Measurements from ENCODE around the gene KCND2. TPM values are rescaled to one million over a fixed set of nuclear protein-coding genes. Genes with fewer than 3 reads are reported as not detected.

Gene KCND2
- total RNA-seq, 1 experiment from 2014 or later, result not detected

DNA sequence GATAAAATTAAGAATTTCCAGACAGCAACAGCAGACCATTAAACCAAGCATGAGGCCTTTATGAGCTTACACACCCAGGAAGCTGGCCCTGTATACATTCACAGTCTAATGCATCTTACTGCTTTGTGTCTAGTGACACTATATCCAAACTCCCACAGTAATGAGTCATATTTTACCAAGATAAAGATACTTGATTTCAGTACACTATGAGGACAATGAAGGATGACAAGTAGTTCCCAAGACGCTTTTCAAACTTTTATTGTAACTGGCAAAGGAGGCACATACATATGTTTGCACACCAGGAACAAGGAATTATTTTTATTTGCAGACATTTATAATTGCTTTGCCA is 437.0 kb downstream of the KCND2 start:
- H3K27me3 ChIP-seq (ENCODE audit: control insufficient read depth, insufficient read depth, low read length), result no peaks in the 10 kb centered on the region
- no peak overlapping the region for H3K4me3 ChIP-seq (ENCODE audit: low read depth in 2 of 2, low read length in 2 of 2)
- POLR2A ChIA-PET, result no interaction called here
- BruUV-seq (replicated peaks), result no TSS peak
- no peaks in the 10 kb centered on the region for H3K4me1 ChIP-seq (ENCODE audit: control insufficient read depth, insufficient read depth, low read length)
- in situ Hi-C loops (cut with HindIII; ENCODE audit: low pct_unique_long_range_greater_than_20kb, low sequenced_read_pairs) (no loop called here), intact Hi-C loops (cut with micrococcal nuclease; ENCODE audit: unreplicated experiment) (no loop called here)
- CTCF ChIA-PET, result no interaction called here
- TF ChIP-seq POLR2AphosphoS5 (IDR thresholded peaks at IDR 0.05; ENCODE audit: low read depth, low read length) (no peak), TCF7L2 (IDR thresholded peaks at IDR 0.05; ENCODE audit: low read depth, low read length) (no peak), SIN3A (IDR thresholded peaks at IDR 0.05; ENCODE audit: borderline replicate concordance, insufficient read depth, low read depth, low read length) (no peak)
- TF ChIP-seq, protein P1, sequence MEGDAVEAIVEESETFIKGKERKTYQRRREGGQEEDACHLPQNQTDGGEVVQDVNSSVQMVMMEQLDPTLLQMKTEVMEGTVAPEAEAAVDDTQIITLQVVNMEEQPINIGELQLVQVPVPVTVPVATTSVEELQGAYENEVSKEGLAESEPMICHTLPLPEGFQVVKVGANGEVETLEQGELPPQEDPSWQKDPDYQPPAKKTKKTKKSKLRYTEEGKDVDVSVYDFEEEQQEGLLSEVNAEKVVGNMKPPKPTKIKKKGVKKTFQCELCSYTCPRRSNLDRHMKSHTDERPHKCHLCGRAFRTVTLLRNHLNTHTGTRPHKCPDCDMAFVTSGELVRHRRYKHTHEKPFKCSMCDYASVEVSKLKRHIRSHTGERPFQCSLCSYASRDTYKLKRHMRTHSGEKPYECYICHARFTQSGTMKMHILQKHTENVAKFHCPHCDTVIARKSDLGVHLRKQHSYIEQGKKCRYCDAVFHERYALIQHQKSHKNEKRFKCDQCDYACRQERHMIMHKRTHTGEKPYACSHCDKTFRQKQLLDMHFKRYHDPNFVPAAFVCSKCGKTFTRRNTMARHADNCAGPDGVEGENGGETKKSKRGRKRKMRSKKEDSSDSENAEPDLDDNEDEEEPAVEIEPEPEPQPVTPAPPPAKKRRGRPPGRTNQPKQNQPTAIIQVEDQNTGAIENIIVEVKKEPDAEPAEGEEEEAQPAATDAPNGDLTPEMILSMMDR (IDR thresholded peaks at IDR 0.05), result no peak
- TF ChIP-seq, protein P2, sequence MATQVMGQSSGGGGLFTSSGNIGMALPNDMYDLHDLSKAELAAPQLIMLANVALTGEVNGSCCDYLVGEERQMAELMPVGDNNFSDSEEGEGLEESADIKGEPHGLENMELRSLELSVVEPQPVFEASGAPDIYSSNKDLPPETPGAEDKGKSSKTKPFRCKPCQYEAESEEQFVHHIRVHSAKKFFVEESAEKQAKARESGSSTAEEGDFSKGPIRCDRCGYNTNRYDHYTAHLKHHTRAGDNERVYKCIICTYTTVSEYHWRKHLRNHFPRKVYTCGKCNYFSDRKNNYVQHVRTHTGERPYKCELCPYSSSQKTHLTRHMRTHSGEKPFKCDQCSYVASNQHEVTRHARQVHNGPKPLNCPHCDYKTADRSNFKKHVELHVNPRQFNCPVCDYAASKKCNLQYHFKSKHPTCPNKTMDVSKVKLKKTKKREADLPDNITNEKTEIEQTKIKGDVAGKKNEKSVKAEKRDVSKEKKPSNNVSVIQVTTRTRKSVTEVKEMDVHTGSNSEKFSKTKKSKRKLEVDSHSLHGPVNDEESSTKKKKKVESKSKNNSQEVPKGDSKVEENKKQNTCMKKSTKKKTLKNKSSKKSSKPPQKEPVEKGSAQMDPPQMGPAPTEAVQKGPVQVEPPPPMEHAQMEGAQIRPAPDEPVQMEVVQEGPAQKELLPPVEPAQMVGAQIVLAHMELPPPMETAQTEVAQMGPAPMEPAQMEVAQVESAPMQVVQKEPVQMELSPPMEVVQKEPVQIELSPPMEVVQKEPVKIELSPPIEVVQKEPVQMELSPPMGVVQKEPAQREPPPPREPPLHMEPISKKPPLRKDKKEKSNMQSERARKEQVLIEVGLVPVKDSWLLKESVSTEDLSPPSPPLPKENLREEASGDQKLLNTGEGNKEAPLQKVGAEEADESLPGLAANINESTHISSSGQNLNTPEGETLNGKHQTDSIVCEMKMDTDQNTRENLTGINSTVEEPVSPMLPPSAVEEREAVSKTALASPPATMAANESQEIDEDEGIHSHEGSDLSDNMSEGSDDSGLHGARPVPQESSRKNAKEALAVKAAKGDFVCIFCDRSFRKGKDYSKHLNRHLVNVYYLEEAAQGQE (IDR thresholded peaks at IDR 0.05; ENCODE audit: insufficient read depth in 1 of 2, low read depth in 2 of 2, low read length in 1 of 2), result no peak
- H3K36me3 ChIP-seq (ENCODE audit: control insufficient read depth, insufficient read depth, low read length), result no peaks in the 10 kb centered on the region
- ATAC-seq (no peak), DNase-seq (ENCODE audit: low read depth, low spot score) (no peak)
- H3K27ac ChIP-seq (ENCODE audit: low read length), result no peak overlapping the region
- no peaks in the 10 kb centered on the region for H3K9me3 ChIP-seq (ENCODE audit: control insufficient read depth, insufficient read depth, low read depth, low read length)

- no peak for DNase-seq (ENCODE audit: low read depth, low spot score)
- TF ChIP-seq, protein P1 (IDR thresholded peaks at IDR 0.05), result no peak
- TF ChIP-seq, protein P2 (IDR thresholded peaks at IDR 0.05; ENCODE audit: insufficient read depth in 1 of 2, low read depth in 2 of 2, low read length in 1 of 2), result no peak
- TF ChIP-seq TCF7L2 (IDR thresholded peaks at IDR 0.05; ENCODE audit: low read depth, low read length), result no peak
- TF ChIP-seq POLR2AphosphoS5 (IDR thresholded peaks at IDR 0.05; ENCODE audit: low read depth, low read length), result no peak
- TF ChIP-seq SIN3A (IDR thresholded peaks at IDR 0.05; ENCODE audit: borderline replicate concordance, insufficient read depth, low read depth, low read length), result no peak
- Histone ChIP-seq H3K36me3 (ENCODE audit: control insufficient read depth, insufficient read depth, low read length) (no peaks in the 10 kb centered on the region), H3K4me1 (ENCODE audit: control insufficient read depth, insufficient read depth, low read length) (no peaks in the 10 kb centered on the region), H3K27me3 (ENCODE audit: control insufficient read depth, insufficient read depth, low read length) (no peaks in the 10 kb centered on the region), H3K9me3 (ENCODE audit: control insufficient read depth, insufficient read depth, low read depth, low read length) (no peaks in the 10 kb centered on the region), H3K4me3 (ENCODE audit: low read depth in 2 of 2, low read length in 2 of 2) (no peak overlapping the region), H3K27ac (ENCODE audit: low read length) (no peak overlapping the region)
- in situ Hi-C loops (cut with HindIII; ENCODE audit: low pct_unique_long_range_greater_than_20kb, low sequenced_read_pairs), result no loop called here
- ChIA-PET CTCF (no interaction called here), POLR2A (no interaction called here)
- no peak for ATAC-seq
- intact Hi-C loops (cut with micrococcal nuclease; ENCODE audit: unreplicated experiment), result no loop called here
- BruUV-seq (replicated peaks), result no TSS peak
Observed at GRCh38 chr7:120714945-120715344, 442.0 kb downstream of the KCND2 start.

Measured in Panc1 (cell line).